Hematopoietic multipotent progenitor cell treated with erythropoietin and hydrocortisone succinate and interleukin-3 and kit ligand, for 6 days (in vitro differentiated cells): ENCODE measurements around the gene SIK3.
"Not testable (repeated sequence)": the region's sequence is repeated elsewhere in the genome, so short reads cannot be mapped to it uniquely, and the experiment has no call there.

Experiments used
- DNase-seq: peaks from one replicate; pipeline ENCODE4 v3.0.0-alpha.2; 2015

SIK3 gene

DNA sequence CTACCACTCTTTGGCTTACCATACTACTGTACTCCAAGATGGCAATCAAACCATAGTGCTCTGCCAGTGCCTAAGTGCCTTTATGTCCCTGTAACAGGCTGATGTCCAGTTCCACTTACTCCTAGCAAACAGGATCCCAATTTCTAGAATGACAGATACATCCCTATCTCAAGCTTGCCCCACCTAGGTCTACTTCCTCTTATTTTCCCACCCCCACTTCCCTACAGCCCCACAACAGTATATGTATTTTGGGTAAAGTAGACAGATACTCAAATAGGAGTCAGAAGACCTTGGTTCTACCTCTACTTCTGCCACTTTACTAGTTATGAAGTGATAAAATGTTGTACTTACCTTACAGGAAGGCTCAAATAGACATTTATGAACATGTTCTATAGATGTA is 24.1 kb downstream of the SIK3 start:
- peak; percentile 36 for DNase-seq

DNA sequence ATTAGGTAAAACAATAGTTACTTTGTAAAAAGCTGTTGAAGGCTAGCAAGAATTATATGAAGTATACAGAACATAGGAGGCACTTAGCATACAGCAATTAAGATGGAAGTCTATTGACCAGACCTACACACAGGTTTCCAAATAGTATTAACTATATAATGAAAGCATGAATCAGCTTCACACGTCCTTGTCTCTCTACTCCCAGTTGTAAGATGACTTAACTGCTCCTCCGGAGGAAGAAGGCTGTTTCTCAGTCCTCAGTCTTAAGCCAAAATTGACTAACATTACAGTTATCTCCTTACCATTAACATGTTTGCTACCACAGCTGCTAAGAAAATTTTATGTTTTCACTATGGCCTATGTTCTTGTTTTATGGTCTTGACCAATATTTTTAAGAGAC is 24.7 kb downstream of the SIK3 start:
- no peak for DNase-seq

DNA sequence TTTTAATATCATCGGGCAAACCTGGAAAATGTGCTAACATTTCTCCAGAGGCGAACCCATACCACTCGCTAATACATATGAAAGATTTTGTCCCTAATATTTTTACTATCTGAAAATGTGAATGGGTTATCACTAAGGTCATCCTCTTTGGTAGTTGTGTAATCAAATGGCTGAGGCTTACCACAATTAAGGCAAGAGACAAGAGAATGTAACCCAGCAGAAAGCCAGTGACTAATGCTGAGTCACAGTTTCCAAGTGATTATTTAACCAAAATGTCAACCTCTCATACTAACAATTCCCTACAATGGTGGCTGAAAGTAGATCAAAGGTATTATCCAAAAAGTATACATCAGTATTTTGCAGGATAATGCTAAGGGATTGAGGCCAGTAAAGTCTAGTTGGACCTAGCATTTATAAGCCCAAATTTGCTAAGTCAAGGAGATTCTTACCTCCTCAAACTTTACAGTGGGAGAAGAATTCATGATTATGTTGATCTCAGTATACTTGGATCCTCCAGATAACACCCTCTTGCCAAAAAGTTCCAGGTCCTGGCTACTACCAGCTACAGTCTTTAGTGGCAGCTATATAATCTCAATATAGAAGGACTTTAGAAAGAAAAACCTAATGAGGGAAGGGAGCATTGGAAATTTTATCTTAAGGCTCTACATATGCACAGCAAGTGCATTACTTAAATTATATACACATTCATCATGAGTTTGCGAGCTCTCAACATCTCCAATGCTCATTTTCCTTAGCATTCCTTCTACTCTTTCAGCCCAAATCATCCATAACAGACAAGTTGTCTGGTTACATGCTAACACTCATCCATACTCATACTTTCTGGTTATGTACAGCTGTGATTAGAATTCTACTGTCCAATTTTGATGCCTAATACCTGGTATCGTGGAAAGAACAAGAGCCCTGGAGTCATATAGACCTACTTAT is 25.4 kb downstream of the SIK3 start:
- DNase-seq, result peak; percentile 94

DNA sequence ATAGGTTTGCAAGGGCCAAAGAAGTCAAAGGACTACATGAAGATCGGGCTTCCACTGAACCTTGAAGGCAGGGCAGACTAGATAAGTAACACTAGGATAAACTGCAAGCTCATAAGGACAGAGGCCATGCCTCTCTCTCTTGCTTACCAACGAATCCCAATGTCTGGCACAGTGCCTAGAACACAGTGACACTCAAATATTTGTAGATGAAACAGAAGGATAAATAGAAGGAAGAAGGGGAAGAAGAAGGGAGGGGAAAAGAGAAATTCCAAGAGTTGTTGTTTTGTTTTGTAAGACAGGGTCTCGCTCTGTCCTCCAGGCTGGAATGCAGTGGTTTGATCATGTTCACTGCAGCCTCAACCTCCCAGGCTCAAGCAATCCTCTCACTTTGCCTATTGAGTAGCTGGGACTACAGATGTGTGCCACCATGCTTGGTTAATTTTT is 26.9 kb downstream of the SIK3 start:
- peak; percentile 94 for DNase-seq

- no peak for DNase-seq
These were observed 28.2 kb downstream of the SIK3 start for GRCh38 chr11:117070016-117070415.

- no peak for DNase-seq
These were observed 29.8 kb downstream of the SIK3 start for GRCh38 chr11:117068303-117068860.

DNA sequence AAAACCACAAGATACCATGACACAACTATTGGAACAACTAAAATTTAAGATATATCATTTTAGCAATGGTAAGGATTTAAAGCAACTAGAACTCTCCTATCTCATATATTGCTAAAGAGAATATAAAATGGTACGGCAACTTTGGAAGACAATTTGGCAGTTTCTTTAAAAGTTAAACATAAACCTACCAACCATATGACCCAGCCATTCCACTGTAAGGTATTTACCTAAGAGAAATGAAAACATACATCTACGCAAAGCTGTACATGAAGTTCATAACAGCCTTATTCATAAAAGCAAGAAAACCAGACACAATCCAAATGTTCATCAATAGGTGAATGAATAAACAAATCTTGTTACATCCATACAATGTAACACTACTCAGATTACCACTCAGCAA is 31.3 kb downstream of the SIK3 start:
- DNase-seq, result no peak

DNA sequence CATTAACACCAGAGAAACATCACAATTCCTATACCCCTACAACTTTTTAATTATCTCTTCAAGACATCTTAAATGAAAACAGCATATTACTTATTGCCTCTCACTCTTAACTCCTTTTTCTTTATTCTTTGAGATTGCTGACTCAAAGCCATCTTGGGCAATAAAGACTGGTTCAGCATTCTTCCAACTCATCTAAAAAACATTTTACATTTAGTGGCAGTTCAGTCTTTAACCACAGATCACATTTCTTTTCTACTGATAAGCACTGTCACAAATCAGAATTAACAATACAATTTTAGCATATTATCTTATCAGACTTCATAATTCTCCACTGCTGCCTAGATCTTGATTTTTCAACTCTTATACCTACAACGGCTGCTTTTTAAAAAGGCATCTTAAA is 34.0 kb downstream of the SIK3 start:
- DNase-seq, result peak; percentile 60

GRCh38 chr11:117062498-117062897 is 35.7 kb downstream of the SIK3 start:
- DNase-seq, result no peak

GRCh38 chr11:117061256-117061655 is 37.0 kb downstream of the SIK3 start:
- DNase-seq, result no peak

- DNase-seq, result no peak
These were observed 38.5 kb downstream of the SIK3 start for GRCh38 chr11:117059611-117060148.

DNA sequence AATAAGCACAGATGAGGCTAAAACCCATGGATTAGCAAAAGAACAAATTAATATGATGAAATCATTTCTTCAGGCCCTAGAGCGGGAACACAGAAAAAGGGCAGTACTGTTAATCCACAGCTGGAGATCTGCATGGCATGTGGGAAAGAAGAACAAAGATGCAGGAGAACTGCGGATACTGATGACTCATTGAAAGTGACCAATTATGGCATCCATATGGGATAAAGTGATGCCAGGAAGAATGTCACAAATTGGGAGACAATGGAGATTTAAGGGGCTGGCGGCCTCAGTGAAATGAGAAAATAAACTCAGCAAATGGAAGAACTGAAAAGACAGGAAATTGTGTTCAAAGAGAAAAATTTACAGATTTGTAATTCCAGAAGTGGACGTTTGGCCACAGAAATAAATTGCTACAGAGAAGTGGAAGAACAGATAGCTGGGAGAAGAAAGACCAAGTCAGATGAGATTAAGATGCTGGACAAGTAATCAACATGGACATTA is 39.4 kb downstream of the SIK3 start:
- no peak for DNase-seq

DNA sequence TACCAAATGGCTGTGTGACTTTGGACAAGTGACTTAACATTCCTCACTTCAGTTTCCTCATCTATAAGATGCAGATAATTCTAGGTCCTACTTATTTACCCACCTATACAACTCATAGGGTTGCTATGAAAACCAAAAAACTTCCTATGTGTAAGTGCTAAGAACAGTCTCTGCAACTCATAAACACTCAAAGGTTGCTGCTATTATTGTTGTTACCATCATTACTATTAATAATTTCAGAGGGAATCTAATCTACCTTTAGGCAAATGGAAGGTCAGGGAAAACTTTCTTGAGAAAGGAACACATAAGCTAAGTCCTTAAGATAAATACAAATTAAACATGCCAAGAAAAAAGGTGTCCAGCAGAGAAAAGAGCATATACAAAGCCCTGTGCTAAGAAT is 40.5 kb downstream of the SIK3 start:
- no peak for DNase-seq

DNA sequence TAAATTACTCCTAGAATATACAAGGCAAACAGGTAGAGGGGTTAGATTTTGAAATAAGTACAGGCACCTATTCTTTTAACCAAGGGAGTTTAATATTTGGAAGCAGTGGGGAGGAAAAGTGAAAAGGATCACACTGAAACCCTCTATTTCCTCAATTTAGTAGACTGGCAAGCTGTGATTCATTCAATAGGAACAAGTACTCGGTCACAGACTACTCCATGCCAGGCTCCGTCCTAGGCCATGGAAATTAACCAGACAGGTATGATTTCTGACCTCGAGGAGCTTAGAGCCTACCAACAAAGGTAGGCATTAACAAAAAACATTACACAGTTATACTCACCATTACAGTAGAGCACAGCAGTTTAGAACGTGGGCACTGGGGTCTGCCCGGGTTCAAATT is 40.9 kb downstream of the SIK3 start:
- DNase-seq, result no peak

- DNase-seq, result no peak
These were observed 42.8 kb downstream of the SIK3 start for GRCh38 chr11:117055469-117055868.

DNA sequence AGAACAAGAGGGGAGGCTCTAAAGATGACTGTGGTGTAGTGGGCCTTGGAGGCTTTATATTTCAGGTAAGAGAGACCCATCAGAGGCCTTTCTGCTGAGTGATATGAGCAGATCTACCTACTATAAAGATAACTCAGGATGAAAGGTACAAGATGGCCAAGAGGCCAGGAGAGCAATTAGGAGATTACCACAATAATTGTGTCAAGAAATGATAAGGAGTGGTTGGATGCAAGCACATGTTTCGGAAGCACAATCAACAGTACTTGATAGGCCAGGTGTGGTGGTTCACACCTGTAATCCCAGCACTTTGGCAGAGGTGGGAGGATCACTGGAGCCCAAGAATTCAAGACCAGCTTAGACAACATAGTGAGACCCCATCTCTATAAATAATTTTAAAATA is 43.8 kb downstream of the SIK3 start:
- DNase-seq, result no peak

DNA sequence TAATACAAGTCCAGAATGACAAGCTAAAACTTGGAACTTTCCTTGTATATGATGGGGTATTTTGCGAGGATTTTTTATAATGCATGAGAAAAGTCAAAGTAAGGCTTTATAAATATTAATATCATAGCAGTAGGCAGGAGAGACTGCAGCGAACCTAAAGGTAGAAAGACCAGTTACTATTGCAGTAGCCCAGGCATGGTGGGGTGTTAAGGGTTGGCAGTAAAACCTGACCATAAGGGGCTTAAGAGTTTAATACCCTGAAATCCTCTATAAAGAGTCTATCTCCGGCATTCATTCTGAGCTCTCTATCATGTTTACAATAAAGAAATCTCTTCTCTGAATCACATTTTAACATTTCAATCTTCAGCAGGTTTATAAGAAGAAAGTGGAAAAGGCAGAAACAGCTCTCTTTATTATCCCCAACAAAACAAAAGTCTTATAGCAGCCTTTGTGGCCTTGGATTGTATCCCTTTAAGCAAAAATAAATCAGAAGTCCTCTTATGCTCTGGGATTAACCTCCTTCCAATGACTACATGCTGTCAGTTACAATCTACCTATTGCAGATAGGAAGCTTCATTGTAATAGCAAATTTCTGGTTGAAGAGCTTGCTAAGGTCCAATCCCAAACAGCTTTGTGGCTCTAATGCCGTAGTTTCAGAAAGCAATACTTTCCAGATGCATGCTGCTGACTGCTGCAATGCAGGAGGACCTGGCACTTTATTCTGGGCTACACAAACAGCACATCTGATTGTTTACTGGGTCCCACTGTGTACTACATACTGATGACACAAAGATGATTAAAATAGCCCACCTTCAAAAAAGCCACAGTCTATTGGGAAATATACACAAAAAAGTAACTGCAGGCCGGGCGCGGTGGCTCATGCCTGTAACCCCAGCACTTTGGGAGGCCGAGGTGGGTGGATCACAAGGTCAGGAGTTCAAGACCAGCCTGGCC is 45.8 kb downstream of the SIK3 start:
- no peak for DNase-seq

DNA sequence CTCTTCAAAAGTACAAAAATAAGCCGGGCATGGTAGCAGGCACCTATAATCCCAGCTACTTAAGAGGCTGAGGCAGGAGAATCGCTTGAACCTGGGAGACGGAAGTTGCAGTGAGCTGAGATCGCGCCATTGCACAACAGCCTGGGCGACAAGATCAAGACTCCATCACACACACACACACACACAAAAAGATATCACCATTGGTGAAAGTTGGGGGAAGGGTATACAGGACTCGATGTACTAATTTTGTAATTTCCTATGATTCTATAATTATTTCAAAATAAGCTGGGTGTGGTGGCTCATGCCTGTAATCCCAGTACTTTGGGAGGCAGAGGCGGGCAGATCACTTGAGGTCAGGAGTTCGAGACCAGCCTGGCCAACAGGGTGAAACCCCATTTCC is 48.1 kb downstream of the SIK3 start:
- not testable (repeated sequence) for DNase-seq

DNA sequence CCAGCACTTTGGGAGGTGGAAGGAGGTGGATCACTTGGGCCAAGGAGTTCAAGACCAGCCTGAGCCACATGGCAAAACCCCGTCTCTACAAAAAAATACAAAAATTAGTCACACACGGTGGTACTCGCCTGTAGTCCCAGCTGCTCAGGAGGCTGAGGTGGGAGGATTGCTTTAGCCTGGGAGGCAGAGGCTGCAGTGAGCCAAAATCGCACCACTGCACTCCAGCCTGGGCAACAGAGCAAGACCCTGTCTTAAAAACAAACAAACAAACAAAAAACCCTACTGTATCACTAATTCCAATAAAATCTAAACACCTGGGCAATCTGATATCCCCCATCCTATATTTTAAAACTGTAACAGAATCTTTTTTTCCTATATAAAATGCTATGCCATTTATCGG is 51.6 kb downstream of the SIK3 start:
- DNase-seq, result not testable (repeated sequence)

DNA sequence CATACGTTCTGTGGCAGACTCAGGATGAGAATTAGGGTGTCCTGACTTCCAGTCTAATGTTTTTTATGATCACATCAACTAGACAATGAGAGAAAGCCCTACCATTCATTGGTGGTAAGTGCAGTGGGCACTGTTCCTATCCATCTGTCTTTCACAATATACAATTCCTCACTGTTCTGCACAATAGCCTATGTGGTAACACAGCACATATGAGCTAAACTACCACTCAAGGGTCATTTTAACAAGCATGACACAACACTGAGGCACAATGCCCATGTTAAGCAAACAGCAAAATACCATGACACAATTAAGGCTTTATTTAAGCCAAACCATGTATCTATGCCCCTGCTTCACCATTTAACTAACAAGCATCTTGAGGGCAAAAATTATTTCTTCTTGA is 52.3 kb downstream of the SIK3 start:
- no peak for DNase-seq

GRCh38 chr11:117045196-117045595 is 53.0 kb downstream of the SIK3 start:
- no peak for DNase-seq

DNA sequence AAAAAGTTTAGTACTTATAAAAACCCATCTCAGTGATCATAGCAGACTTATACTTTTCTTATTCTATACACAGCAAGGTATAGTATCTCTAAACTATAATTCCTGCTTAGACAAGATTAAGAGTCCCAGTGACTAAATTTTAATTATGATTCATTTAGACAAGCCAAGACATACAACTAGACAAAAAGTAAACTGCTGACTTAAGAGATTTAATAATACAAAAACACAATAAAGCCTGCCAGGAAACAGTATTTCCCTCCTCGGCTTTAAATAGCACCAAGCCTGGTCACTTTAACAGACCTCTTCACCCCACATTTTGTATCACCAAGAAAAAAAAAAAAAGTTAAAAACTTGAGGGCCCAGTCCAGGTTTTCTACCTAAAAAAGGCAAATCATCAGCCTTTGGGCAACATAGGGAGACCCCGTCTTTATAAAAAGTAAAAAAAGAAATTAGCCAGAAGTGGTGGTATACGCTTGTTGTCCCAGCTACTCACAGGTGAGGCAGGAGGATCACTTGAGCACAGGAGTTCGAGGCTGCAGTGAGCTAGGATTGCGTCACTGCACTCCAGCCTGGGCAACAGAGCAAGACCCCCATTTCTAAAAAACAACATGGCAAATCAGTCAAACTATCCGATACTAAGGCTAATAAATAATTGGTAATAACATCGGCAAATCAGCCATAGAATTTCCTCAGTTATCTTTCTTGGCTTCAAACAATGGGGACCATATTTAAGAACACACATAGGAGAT is 53.8 kb downstream of the SIK3 start:
- no peak for DNase-seq
